Stimulated activated CD4-positive, alpha-beta T cell treated with anti-CD3 and anti-CD28 coated beads, Interleukin-1b, Interleukin-23, amount 100 ng/mL, for 4 hours (primary cell): ENCODE results near the gene CD7.
A peak's percentile ranks its signal among the peaks of the same experiment; 100 is the strongest.

Experiments used
- DNase-seq, 2 donors: peaks; one replicate each; pipeline ENCODE4 v3.0.0-alpha.2; 2020; ENCODE audit warnings: low read depth in 2 of 2

Gene CD7

DNA sequence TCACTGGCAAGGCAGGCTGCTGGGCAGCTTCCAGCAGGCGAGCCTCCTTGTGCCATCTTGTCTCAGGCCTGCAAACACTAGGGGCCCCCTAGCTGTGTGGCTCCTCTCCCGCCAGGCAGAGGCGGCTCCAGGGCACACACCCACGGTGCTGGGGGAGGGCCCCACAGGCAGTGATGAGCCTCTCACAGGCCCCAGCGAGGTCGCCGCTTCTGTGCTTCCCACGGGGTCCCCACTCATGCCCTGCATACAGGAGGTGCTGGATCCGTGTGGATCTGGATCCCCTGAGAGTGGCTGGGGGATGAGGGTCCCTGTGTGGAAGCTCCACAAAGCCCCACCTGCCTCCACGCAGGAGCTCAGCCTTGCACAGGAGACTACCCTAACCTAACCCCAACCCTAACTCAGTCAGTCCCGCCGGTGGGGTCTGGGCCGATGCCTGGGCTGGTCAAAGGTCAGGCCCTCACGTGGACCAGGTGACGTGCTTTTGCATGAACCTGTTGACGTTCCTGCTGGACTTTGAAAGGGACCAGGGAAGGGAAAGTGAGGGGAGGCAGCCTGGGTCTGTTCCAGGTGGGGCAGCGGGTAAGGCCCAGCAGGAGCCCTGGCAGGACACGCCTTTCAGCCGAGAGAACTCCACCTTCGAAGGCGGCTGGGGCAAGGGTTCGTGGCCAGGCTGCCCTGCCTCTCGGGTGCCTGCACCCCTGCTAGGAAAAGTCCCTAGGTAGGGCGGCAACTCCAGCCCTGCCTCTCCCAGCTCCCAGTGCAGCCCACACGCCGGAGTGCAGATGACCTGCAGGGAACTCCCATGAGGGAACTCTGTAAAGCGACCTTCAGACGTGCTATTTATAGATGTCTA lies 11.0 kb upstream of the CD7 start:
- DNase-seq: no peak

DNA sequence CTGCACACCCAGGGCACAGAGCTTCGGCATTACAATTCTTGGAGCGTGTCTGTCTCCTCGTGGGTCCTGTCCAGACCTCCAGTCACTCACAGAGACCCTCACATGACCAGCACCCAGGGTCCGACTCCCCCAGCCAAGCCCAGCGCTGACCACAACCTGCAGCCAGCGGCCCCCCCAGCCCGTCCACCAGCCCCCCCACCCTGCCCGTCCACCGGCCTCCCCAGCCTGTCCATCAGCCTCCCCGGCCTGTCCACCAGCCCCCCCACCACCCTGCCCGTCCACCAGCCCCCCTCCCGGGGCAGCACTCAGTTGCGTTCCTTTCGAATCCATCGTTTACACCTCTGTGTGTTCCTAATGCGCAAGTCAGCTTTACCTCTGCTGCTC lies 10.3 kb upstream of the CD7 start:
- DNase-seq: no peak

DNA sequence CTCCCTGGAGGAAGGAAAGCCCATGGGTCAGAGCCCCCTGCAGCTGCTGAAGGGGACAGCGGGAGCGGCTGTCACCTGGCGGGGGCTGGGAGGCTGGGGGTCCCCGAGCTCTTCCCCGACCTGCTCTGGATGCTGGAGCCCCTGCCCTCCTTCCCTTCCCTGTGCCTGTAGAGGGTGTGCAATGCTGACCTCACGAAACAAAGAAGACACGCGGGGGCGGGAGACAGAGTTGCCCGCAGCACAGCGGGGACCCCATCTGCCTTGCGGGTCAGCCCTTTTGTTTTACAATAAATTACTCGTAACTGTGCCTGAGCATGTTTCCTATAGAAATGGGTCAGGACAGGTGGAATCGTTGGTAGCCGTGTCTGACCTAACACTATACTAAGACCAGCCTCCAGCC lies 9.9 kb upstream of the CD7 start:
- DNase-seq: no peak

DNA sequence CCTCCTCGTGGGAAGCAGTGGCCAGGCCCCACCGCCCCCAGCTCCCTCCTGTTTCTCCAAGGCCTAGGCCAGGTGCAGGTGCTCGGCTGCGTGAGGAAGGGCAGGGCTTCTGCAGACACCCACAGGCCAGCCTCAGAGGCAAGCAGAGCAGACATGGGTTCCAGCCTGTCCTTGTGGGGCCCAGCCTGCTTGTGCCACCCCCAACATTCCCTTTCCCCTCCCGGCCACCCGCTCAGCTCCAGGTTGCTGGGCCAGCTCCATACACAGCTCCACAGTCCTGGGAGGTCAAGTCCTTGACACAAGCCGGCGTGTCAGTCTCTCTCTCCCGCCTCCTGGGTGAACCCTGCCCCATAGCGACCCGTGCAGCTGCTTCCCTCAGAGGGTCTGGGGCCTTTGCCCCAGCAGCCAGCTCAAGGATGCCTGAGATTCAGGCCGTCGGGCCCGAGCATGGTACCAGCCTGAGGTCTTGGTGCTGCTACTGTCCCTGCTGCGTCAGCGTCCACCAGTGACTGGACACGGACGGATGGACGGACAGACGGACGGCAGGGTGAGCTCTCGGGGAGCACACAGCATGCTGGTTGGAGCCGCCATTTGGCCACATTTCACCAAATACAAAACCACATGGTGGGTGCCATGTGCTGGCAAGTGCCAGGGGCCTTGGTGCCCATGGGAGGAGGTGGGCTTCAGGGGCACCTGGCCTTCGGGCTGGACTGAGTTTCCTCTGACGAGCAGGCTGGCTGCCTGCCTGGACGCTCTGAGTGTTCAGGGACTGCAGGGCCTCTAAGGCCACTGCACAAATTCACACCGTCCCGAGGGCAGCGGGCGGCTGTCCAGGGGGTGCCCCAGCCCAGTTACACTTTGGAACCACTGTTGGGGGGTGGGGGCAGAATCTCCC lies 8.1 kb upstream of the CD7 start:
- DNase-seq: no peak

DNA sequence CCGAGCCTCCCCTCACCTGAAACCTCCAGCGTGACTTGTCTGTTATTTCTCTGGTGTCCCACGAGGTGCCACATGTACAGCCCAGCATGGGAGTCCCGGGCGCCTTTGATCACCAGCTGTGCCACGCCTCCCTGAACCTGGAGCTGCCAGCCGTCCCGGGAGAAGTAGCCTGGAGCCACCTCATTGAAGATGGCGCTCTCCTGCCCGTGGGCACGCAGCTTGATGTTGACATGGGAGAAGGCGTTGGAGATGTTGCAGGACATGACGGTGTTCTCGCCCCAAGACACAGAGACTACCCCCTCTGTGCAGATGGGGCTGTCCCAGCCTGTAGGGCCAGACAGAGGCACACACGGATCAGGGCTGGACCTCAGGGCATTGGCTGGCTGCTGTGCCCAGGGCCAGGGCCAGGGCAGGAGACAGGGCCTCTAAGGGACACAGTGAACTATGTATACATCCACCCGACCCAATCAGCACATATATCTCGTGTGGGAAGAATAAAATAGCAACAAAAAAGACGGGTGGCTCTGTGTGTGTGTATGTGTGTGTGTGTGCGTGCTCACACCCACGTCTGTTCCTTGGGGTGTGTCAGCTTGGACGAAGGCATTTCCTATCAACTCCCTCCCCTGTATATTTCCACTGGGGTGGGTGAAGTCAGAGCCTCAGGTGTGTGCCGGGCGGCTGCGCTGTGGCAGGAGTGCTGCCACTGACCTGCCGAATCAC lies 7.3 kb upstream of the CD7 start:
- no peak for DNase-seq

DNA sequence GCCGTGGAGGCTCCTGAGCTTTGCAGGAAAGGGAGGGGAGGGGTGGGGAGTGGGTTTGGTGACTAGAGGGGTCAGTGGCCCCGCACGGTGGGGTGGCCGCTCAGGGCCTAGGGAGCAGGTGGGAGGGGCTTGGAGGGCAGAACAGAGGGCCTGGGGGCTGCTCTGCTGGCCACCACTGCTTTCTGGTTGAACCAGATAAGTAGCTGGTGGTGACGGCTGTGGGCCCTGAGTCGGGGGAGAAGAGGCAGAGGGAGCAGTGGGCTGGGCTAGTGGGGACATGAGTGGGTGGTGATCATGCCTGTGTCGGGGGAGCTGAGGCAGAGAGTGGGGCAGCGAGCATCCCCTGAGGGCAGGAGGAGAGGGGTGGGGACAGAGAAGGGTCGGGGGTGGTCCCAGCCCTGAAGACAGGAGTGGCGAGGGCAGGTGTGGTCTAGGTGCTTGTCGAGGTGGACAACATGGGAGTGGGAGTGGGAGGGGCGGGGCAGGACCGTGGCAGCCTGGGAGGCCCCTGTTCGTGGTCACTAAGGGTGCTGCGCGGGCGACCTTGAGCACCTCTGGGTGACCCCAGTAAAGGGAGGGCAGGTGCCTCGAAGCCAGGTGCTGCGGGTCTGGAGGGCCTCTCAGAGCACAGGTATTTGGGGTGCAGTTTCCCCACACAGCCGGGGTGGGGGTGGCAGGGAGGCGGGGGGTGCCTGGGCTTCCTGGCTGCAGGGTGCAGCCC lies 6.3 kb upstream of the CD7 start:
- no peak for DNase-seq

DNA sequence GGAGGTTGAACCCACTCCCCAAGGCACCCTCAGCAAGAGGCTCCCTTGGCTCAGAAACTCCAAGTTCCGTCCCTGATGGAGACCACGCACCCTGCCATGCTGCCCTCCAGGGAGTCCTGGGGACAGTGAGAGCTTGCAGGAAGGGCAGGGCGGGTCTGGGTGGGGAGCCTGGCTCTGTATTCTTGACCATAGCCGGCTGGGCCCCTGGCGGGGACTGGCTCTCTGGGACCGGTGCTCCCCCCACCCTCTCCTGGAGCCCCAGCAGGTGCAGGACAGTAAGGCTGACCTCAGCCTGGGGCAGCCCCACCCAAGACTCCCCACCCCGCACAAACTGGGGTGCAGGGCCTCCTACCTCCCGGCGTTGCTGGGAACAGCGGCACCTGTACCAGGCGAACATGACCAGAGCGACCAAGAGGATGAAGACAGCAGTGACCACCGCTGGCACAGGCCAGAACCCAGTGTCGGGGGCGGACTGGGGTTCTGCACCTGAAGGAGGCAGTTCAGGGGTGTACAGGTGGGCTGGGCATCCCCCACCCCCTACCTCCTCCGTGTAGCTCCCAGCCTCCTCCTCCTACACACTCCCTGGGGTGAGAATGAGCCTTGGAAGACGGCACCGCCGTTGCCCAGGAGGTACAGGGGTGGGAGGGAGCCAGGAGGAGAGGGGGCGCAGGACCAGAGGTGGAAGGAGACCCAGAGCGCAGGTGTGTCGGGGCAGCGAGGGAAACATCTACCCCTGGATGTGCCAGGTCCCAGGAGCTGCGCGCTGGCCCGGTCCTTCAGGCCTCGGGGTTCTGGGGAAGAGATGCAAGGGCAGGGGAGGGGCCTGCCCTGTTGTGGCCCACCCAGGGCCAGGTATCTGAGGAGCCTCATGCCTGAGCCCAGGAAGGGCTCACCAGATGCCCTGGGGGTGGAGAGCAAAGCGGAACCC lies 5.4 kb upstream of the CD7 start:
- DNase-seq: no peak

DNA sequence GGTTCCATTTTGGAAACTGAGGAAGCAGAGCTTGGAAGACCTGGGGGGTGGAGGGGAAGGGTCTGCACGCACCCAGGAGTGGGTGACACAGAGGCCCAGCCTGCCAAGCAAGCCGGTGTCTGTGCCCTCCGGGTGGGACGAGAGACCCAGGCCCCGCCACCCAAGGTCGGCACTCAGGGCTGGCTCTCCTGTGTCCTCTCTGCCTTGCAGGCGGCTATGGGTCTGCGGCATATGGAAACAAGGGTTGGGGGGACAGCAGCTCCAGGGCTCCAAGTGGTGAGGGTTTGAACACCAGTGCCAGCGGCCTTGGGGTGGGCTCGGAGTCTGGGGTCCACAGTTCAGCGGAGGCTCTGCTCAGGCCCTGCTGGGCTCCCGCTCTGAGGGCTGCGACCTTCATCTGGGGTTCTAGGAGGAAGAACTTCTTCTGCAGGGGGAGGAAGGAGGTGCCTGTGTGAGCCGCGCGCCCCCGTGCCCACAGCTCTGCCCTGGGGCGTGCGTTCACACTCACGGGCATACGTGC lies 4.6 kb upstream of the CD7 start:
- no peak for DNase-seq

DNA sequence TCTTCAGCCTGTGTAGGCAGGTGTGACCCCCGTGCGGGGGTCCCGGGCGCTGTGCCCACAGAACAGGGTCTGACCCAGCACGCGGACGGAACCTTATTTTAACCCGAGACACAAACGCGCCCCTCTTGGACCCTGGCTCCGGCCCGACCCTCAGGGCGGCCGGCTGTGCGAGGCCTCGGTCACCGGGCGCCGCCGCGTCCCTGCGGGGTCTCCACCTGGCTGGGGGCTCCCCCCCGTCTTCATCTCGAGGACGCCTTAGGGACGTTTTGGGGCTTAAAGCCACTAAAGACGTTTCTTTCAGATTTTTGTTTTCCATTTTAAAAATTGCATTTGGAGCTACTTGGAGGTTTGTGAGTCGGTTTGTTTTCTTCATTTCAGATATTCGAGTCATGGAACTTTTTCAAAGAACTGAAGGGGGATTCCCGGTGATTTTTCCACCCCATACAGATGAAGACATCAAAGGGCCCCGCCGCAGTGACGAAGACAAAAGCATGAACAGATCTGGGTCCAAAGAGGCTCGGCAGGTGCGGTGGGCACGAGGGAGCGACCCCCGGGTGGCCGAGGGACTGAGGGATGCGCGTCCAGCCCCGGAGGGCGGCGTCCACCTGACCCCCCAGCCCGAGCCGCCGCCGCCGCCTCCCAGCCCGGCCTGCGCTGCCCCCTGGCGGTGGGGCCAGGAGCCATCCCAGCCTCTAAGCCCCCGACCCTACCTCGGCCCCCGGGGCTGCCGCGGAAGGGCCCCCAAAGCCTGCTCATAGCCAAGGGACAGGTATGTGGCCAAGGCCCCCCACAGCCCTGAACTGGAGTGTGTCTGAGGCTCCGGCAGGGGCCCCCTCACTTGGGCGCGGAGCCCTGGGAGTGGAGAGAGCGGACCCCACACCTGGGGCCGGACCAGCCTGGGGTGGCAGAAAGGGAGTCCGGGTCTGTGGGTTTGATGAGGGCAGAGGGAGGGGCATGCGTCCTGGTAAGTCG lies 3.8 kb upstream of the CD7 start:
- DNase-seq: peak; percentile 74 to 76

DNA sequence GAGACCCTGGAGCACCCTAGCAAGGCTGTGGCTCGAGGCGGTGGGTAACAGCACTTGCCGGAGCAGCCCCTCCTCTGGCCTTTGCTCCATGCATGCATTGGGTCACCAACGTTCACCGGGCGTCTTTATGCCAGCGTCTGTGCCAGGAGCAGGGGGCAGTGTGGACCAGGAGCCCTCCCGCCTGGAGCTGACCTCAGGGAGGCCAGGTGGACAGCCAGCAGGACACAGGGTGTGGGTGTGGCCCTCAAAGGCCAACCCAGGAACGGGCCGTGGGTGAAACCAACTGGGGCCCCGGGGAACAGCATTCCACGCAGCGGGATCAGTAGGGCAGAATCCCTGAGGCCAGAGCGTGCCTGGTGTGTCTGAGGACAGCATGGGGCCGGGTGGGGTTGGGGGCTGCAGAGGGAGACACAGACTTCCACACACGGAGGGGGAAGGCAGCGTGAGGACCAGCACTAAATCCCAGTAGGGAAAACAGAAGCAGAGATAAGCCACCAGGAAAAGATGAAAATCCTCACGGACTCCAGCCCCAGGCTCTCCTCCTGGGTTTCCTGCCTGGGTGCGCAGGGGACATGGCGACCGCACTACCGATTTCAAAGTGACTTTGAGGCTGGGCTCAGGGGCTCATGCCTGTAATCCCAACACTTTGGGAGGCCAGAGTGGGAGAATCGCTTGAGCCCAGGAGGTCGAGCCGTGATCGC lies 2.9 kb upstream of the CD7 start:
- no peak for DNase-seq

DNA sequence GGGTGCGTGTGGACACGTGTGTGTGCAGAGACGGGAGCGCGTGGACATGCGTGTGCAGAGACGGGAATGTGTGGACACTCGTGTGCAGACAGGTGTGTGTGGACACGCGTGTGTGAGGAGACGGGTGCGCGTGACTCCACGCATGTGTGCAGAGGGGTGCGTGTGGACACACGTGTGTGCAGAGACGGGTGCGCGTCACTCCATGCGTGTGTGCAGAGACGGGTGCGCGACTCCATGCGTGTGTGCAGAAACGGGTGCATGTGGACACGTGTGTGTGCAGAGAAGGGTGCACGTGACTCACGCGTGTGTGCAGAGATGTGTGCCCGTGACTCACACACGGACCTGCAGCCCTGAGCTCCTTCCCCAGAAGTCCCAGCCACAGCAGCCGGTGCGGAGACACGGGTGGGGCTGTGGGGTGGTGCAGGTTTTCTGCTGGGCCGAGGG lies 2.2 kb upstream of the CD7 start:
- DNase-seq: no peak

DNA sequence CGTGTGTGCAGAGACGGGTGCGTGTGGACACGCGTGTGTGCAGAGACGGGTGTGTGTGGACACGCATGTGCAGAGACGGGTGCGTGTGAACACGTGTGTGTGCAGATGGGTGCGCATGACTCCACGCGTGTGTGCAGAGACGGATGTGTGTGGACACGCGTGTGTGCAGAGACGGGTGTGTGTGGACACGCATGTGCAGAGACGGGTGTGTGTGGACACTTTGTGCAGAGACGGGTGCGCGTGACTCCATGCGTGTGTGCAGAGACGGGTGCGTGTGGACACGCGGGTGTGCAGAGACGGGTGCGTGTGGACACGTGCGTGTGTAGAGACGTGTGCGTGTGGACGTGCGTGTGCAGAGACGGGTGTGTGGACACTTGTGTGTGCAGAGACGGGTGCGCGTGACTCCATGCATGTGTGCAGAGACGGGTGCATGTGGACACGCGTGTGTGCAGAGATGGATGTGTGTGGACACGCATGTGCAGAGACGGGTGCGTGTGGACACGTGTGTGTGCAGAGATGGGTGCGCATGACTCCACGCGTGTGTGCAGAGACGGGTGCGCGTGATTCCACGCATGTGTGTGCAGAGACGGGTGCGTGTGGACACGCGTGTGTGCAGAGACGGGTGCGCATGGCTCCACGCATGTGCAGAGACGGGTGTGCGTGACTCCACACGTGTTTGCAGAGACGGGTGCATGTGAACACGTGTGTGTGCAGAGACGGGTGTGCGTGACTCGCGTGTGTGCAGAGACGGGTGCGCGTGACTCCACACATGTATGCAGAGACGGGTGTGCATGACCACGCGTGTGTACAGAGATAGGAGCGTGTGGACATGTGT lies 1.6 kb upstream of the CD7 start:
- DNase-seq: no peak

DNA sequence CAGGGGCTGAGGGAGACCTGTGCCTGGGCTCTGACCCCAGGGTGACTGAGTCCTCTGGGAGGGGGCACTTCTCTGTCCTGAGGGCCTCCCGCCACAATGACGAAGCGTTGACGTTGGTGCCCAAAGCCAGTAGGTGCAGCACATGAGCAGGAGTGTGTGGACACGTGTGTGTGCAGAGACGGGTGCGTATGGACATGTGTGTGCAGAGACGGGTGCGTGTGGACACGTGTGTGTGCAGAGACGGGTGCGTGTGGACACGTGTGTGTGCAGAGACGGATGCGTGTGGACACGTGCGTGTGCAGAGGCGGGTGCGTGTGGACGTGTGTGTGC lies 726 bp upstream of the CD7 start:
- DNase-seq: no peak

DNA sequence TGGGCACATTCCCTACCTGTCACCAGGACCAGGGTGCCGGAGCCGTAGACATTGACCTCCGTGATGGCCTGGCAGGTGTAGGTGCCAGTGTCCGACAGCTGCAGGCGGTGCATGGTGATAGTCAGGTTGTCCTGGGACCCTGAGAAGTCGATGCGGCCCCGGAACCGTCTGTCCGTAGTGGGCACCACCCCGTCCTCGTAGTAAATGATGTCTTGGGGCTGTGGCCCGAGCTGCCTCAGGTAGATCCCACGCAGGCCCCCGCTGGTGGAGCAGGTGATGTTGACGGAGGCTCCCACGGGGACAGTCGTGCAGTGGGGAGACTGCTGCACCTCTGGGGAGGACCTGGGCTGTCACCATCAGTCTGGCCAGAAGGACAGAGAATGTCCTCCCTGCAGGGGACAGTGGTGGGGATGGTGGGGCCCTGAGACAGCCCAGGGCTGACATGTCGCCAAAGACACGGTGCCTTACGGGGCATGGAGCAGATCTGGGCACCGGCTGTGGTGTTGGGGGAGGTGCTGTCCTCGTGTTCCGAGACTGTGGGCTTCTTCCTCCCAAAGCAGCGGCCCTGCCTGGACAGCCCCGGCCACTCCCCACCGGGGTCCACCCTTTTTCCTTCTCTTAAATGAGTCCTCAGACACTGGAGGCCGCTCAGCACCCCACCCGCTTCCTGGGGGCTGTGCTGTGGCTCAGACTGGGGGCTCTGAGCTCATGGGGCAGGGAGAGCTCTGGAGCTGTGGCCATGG lies 586 bp downstream of the CD7 start:
- DNase-seq: no peak

DNA sequence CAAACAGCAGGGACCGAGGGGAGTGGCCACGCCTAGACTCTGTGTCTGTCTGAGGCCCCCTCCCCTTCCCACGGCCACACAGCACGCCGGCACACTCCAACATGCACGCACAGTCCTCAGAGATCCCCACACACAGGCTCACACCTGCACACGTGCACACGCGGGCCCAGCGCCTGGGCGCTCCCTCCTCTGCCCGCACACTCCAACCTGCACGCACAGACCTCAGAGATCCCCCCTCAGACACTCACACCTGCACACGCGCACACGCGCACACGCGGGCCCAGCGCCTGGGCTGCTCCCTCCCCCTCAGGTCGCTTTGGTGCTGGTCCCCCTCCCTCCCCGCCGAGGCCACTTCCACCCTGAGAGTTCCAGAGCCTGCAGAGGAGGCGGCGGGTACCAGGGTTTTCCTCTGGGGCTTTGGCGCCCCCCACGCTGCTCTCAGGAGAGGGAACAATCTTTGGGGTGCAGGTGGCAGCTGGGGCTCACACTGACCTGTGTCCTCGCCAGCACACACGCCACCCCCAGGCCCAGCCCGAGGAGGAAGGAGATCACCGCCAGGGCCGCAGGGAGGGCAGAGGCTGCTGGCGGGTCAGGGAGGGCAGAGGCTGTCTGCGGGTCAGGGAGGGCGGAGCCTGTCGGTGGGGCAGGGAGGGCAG lies 1.6 kb downstream of the CD7 start:
- peak in 1 of 2 donors; percentile 53 for DNase-seq
